ENCODE measurements around the gene DDX19B.

DDX19B gene

DNA sequence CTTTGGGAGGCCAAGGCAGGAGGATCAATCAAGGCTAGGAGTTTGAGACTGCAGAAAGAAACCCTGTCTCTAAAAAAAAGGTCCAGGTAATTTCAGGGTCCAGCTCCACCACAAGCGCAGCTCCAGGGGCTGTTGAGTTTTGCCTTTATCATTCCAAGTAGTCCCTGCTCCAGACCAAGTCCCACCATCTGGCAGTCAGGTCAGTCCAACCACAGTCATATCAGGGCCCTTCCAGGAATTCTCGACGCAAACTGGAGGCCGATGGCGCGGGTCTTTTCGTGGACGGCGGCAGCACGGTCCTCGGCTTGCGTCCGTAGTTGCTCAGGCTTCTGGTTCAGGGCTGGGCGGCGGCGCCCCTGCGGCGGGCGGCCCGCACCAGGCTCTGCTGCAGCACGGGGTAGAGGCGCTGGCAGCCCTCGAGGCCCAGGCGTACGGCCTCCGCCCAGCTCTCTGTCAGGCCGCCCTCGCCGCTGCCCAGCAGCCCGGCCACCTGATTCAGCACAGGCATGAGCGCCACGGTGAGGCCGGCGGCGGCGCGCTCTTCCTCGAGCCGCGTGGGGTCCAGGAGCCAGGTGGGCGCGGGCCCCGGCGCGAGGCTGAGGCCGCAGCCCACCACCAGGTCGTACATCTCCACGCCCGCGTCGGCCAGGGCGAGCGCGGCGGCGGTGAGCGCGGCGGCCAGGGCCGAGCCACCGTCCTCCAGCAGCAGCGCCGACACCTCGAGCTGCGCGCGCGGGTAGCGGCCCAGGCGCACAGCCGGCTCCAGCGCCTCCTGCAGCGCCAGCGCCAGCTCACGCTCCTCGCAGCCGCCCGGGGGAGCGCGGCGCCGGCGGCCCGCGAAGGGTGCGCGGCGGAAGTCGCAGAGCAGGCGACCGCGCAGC is 48.0 kb upstream of the DDX19B start (continued):
- TF ChIP-seq, protein P1, sequence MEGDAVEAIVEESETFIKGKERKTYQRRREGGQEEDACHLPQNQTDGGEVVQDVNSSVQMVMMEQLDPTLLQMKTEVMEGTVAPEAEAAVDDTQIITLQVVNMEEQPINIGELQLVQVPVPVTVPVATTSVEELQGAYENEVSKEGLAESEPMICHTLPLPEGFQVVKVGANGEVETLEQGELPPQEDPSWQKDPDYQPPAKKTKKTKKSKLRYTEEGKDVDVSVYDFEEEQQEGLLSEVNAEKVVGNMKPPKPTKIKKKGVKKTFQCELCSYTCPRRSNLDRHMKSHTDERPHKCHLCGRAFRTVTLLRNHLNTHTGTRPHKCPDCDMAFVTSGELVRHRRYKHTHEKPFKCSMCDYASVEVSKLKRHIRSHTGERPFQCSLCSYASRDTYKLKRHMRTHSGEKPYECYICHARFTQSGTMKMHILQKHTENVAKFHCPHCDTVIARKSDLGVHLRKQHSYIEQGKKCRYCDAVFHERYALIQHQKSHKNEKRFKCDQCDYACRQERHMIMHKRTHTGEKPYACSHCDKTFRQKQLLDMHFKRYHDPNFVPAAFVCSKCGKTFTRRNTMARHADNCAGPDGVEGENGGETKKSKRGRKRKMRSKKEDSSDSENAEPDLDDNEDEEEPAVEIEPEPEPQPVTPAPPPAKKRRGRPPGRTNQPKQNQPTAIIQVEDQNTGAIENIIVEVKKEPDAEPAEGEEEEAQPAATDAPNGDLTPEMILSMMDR (tag by site-specific recombination; IDR thresholded peaks at IDR 0.05) = peak; percentile 37; the same call in 1 of the 2 replicates
- TF ChIP-seq GLI2 (tag by site-specific recombination; IDR thresholded peaks at IDR 0.05; ENCODE audit: borderline replicate concordance, low read depth) = no peak
- no peak for TF ChIP-seq ZNF292 (tag by site-specific recombination; IDR thresholded peaks at IDR 0.05; ENCODE audit: borderline replicate concordance, low read depth)
- peak; percentile 3; the same call in 1 of the 2 replicates for TF ChIP-seq MEIS1 (CRISPR knock-in tag; IDR thresholded peaks at IDR 0.05; ENCODE audit: borderline replicate concordance)
- TF ChIP-seq ZNF324 (tag by site-specific recombination; IDR thresholded peaks at IDR 0.05) = no peak
- TF ChIP-seq, protein P2, sequence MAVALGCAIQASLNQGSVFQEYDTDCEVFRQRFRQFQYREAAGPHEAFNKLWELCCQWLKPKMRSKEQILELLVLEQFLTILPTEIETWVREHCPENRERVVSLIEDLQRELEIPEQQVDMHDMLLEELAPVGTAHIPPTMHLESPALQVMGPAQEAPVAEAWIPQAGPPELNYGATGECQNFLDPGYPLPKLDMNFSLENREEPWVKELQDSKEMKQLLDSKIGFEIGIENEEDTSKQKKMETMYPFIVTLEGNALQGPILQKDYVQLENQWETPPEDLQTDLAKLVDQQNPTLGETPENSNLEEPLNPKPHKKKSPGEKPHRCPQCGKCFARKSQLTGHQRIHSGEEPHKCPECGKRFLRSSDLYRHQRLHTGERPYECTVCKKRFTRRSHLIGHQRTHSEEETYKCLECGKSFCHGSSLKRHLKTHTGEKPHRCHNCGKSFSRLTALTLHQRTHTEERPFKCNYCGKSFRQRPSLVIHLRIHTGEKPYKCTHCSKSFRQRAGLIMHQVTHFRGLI (tag by site-specific recombination; IDR thresholded peaks at IDR 0.05) = peak; percentile 36; the same call in 1 of the 2 replicates
- TF ChIP-seq, protein P3, sequence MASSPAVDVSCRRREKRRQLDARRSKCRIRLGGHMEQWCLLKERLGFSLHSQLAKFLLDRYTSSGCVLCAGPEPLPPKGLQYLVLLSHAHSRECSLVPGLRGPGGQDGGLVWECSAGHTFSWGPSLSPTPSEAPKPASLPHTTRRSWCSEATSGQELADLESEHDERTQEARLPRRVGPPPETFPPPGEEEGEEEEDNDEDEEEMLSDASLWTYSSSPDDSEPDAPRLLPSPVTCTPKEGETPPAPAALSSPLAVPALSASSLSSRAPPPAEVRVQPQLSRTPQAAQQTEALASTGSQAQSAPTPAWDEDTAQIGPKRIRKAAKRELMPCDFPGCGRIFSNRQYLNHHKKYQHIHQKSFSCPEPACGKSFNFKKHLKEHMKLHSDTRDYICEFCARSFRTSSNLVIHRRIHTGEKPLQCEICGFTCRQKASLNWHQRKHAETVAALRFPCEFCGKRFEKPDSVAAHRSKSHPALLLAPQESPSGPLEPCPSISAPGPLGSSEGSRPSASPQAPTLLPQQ (tag by site-specific recombination; IDR thresholded peaks at IDR 0.05) = peak; percentile 52; the same call in 1 of the 2 replicates

DNA sequence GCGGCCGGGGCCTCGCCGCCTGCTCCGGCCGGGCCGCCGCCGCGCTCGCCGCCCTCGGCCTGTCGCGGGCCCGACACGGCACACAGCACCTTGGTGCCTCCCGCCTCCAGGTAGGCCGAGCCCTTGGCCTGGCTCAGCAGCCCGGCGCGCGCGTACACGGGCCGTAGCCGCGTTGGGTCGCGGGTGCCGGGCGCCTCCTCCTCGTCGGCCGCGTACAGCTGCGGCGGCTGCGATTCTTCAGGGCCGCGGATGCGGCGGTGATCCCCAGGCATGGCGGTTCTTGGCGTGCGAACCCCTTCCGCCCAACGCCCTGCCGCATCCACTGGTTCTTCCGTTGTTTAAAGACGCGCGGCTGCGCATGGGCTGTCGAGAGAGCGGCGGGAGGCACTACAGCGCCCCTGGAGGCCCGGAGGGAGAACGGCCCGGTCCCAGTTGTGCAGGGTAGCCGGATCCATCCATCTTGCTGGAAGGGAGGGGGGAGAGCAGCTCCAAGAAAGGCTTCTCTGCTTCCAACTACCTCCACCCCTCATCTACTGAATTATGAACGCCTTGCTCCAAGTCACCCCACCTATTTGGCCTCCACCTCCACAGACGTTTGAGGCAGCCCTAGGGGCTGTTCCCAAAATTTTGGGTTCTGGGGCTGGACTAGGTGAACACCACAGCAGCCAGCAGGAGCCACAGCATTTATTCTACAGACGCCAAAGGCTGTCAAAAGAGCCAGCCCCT is 47.2 kb upstream of the DDX19B start, which contains the start of gene EXOSC6:
Gene EXOSC6, minus strand, starts transcription at position 312 of the 726 bp plus-strand sequence. Its CDS starts 40 bp downstream, at position 272.
- Histone ChIP-seq H3K4me3 (ENCODE audit: low read depth, low read length) (peak within 1 kb of the TSS; percentile 58), H3K36me3 (ENCODE audit: control insufficient read depth in 2 of 2, insufficient read depth in 1 of 2, low read length in 2 of 2) (peaks cover 18 to 59% of the 10 kb centered on the region in 2 experiments; a peak in 2 of 3 replicates), H3K9me3 (ENCODE audit: control insufficient read depth, insufficient read depth, low read depth, low read length) (no peaks in the 10 kb centered on the region), H3K4me1 (ENCODE audit: control insufficient read depth, insufficient read depth, low read length) (no peaks in the 10 kb centered on the region), H3K27ac (ENCODE audit: extremely low read depth, low read depth, low read length) (peak within 1 kb of the TSS; percentile 95)
- CTCF ChIA-PET = interaction anchor here (0.6 to 3.4 kb wide), 16 partner anchors 10 to 1377 kb away, joined by 3 to 24 read pairs (median 4); no protein-coding TSS in a partner anchor
- POLR2A ChIA-PET = interaction anchor here (0.8 to 2.3 kb wide), 9 partner anchors 11 to 274 kb away, joined by 3 to 17 read pairs (median 4); partner anchors contain the start of gene AARS1
- TF ChIP-seq ZNF121 (tag by site-specific recombination; IDR thresholded peaks at IDR 0.05) (peak; percentile 64; the same call in 1 of the 2 replicates), ZNF132 (tag by site-specific recombination; IDR thresholded peaks at IDR 0.05; ENCODE audit: borderline replicate concordance) (no peak), ZNF585B (tag by site-specific recombination; IDR thresholded peaks at IDR 0.05) (no peak), ZNF394 (tag by site-specific recombination; IDR thresholded peaks at IDR 0.05; ENCODE audit: borderline replicate concordance) (peak; percentile 66; the same call in 1 of the 2 replicates), ZNF660 (tag by site-specific recombination; IDR thresholded peaks at IDR 0.05) (peak; percentile 95), GLIS2 (tag by site-specific recombination; IDR thresholded peaks at IDR 0.05) (no peak), ZNF211 (tag by site-specific recombination; IDR thresholded peaks at IDR 0.05; ENCODE audit: low read depth) (no peak), ZBTB7A (tag by site-specific recombination; IDR thresholded peaks at IDR 0.05; ENCODE audit: low read depth) (no peak), ZNF19 (tag by site-specific recombination; IDR thresholded peaks at IDR 0.05; ENCODE audit: low read depth) (no peak), ZNF473 (tag by site-specific recombination; IDR thresholded peaks at IDR 0.05) (no peak), ZNF404 (tag by site-specific recombination; IDR thresholded peaks at IDR 0.05) (no peak)
- TF ChIP-seq, protein P4, sequence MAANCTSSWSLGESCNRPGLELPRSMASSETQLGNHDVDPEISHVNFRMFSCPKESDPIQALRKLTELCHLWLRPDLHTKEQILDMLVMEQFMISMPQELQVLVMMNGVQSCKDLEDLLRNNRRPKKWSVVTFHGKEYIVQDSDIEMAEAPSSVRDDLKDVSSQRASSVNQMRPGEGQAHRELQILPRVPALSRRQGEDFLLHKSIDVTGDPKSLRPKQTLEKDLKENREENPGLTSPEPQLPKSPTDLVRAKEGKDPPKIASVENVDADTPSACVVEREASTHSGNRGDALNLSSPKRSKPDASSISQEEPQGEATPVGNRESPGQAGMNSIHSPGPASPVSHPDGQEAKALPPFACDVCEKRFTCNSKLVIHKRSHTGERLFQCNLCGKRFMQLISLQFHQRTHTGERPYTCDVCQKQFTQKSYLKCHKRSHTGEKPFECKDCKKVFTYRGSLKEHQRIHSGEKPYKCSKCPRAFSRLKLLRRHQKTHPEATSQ (tag by site-specific recombination; IDR thresholded peaks at IDR 0.05) = 0 out of 2 replicates have a peak, but pooled peaks have one; percentile 49
- TF ChIP-seq, protein P5, sequence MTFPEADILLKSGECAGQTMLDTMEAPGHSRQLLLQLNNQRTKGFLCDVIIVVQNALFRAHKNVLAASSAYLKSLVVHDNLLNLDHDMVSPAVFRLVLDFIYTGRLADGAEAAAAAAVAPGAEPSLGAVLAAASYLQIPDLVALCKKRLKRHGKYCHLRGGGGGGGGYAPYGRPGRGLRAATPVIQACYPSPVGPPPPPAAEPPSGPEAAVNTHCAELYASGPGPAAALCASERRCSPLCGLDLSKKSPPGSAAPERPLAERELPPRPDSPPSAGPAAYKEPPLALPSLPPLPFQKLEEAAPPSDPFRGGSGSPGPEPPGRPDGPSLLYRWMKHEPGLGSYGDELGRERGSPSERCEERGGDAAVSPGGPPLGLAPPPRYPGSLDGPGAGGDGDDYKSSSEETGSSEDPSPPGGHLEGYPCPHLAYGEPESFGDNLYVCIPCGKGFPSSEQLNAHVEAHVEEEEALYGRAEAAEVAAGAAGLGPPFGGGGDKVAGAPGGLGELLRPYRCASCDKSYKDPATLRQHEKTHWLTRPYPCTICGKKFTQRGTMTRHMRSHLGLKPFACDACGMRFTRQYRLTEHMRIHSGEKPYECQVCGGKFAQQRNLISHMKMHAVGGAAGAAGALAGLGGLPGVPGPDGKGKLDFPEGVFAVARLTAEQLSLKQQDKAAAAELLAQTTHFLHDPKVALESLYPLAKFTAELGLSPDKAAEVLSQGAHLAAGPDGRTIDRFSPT (tag by site-specific recombination; IDR thresholded peaks at IDR 0.05) = no peak
- TF ChIP-seq, protein P6, sequence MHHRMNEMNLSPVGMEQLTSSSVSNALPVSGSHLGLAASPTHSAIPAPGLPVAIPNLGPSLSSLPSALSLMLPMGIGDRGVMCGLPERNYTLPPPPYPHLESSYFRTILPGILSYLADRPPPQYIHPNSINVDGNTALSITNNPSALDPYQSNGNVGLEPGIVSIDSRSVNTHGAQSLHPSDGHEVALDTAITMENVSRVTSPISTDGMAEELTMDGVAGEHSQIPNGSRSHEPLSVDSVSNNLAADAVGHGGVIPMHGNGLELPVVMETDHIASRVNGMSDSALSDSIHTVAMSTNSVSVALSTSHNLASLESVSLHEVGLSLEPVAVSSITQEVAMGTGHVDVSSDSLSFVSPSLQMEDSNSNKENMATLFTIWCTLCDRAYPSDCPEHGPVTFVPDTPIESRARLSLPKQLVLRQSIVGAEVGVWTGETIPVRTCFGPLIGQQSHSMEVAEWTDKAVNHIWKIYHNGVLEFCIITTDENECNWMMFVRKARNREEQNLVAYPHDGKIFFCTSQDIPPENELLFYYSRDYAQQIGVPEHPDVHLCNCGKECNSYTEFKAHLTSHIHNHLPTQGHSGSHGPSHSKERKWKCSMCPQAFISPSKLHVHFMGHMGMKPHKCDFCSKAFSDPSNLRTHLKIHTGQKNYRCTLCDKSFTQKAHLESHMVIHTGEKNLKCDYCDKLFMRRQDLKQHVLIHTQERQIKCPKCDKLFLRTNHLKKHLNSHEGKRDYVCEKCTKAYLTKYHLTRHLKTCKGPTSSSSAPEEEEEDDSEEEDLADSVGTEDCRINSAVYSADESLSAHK (tag by site-specific recombination; IDR thresholded peaks at IDR 0.05) = no peak

Measured in HEK293 (cell line).